GM03348 (cell line): Measurements from ENCODE around the gene KLRG1.

Source experiments
- DNase-seq: peaks from one replicate; pipeline ENCODE4 v3.0.0; 2012; ENCODE audit warnings: low spot score

The KLRG1 gene

DNA sequence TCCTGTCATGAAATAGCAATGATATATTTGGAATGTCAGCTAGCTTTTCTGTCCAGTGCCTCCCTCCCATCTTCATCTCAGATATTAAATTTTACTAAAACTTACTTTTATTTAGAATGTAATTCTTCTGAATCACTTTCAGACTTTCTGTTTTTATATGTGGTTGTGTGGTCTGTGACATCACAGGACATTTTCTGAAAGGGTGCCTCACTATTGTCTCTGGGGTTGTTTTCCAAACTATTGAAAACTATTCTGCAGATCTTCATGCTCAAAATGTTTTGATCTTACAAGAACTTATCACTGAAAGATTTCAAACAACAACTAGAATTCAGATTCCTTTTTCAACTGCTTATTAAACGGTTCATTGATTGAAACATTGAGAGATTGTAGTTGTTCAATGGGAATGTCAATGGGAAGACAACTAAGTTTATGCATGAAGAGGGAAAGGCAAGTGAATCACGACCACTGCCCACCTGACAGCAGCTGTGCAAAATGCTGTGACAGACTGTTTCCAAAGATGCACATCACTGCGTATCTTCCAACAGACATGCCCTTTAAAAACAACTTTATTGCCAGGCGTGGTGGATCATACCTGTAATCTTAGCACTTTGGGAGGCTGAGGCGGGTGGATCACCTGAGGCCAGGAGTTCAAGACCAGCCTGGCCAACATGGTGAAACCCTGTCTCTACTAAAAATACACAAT, 51.3 kb downstream of the KLRG1 start:
- no peak for DNase-seq

- DNase-seq = peak; percentile 35
Measured at GRCh38 chr12:9041321-9041720, 52.0 kb downstream of the KLRG1 start.

- DNase-seq = no peak
Measured at GRCh38 chr12:9043766-9044165, 54.4 kb downstream of the KLRG1 start.

- no peak for DNase-seq
Measured at GRCh38 chr12:9047105-9047504, 57.8 kb downstream of the KLRG1 start.

GRCh38 chr12:9048930-9049329, 59.6 kb downstream of the KLRG1 start:
- no peak for DNase-seq

- DNase-seq = peak; percentile 46
Measured at GRCh38 chr12:9049520-9050133, 60.3 kb downstream of the KLRG1 start.

- no peak for DNase-seq
Measured at GRCh38 chr12:9050521-9051157, 61.3 kb downstream of the KLRG1 start.

GRCh38 chr12:9051158-9051550, 61.8 kb downstream of the KLRG1 start:
- no peak for DNase-seq

DNA sequence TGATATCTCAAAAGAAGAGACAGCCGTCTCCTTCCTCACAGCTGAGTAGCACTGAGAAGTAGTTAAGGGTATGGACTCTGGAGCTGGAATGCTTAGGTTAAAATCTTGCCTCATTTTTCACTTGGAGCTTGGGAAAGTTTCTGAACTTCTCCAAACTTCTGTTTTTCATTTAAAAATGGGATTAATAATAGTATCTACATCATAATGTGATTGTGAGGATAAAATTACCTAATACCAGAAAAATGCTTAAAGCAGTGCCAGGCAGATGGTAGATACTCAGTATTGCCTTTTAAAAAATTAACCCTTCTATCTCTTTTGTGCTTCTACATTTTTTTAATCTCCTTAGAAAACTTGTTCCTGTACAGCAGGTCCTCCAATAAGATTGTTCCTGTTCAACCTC, 63.3 kb downstream of the KLRG1 start:
- no peak for DNase-seq
